ENCODE data around the gene CD99. TPM values are rescaled to one million over a fixed set of nuclear protein-coding genes. Genes with fewer than 3 reads are reported as not detected.
A peak's percentile ranks its signal among the peaks of the same experiment; 100 is the strongest.

The CD99 gene
- total RNA-seq (ENCODE audit: insufficient read depth, low replicate concordance), result 226 TPM

- peak; percentile 98 for DNase-seq (ENCODE audit: low spot score)
Measured at GRCh38 chrX:2690856-2691542, at the start of gene CD99. Gene CD99 (plus strand): TSS chrX:2691295. CDS start chrX:2691361, 66 bp downstream.

GRCh38 chrX:2642146-2642545 lies 48.9 kb upstream of the CD99 start:
- no peak for DNase-seq (ENCODE audit: low spot score)

GRCh38 chrX:2642791-2643190 lies 48.3 kb upstream of the CD99 start:
- no peak for DNase-seq (ENCODE audit: low spot score)

- DNase-seq (ENCODE audit: low spot score), result no peak
Measured at GRCh38 chrX:2643880-2644279, 47.2 kb upstream of the CD99 start.

GRCh38 chrX:2645563-2645962 lies 45.5 kb upstream of the CD99 start:
- no peak for DNase-seq (ENCODE audit: low spot score)

GRCh38 chrX:2647627-2648026 lies 43.5 kb upstream of the CD99 start:
- DNase-seq (ENCODE audit: low spot score), result no peak

- no peak for DNase-seq (ENCODE audit: low spot score)
Measured at GRCh38 chrX:2650037-2650436, 41.1 kb upstream of the CD99 start.

- no peak for DNase-seq (ENCODE audit: low spot score)
Measured at GRCh38 chrX:2650865-2651264, 40.2 kb upstream of the CD99 start.

- DNase-seq (ENCODE audit: low spot score), result no peak
Measured at GRCh38 chrX:2652106-2652505, 39.0 kb upstream of the CD99 start.

GRCh38 chrX:2654436-2655340 lies 36.4 kb upstream of the CD99 start:
- DNase-seq (ENCODE audit: low spot score), result no peak

GRCh38 chrX:2656257-2656836 lies 34.7 kb upstream of the CD99 start:
- DNase-seq (ENCODE audit: low spot score), result no peak

GRCh38 chrX:2657532-2658113 lies 33.5 kb upstream of the CD99 start:
- no peak for DNase-seq (ENCODE audit: low spot score)

GRCh38 chrX:2658585-2659292 lies 32.4 kb upstream of the CD99 start:
- DNase-seq (ENCODE audit: low spot score), result no peak

- DNase-seq (ENCODE audit: low spot score), result no peak
Measured at GRCh38 chrX:2662586-2662985, 28.5 kb upstream of the CD99 start.

- peak; percentile 60 for DNase-seq (ENCODE audit: low spot score)
Measured at GRCh38 chrX:2664502-2664901, 26.6 kb upstream of the CD99 start.

GRCh38 chrX:2665387-2666304 lies 25.4 kb upstream of the CD99 start:
- DNase-seq (ENCODE audit: low spot score), result no peak

- DNase-seq (ENCODE audit: low spot score), result no peak
Measured at GRCh38 chrX:2666491-2666890, 24.6 kb upstream of the CD99 start.

- no peak for DNase-seq (ENCODE audit: low spot score)
Measured at GRCh38 chrX:2670978-2671377, 20.1 kb upstream of the CD99 start.

GRCh38 chrX:2672084-2672483 lies 19.0 kb upstream of the CD99 start:
- no peak for DNase-seq (ENCODE audit: low spot score)

GRCh38 chrX:2673611-2674010 lies 17.5 kb upstream of the CD99 start:
- no peak for DNase-seq (ENCODE audit: low spot score)

Measured in umbilical cord (tissue), 2 donors.